H9 (cell line): ENCODE measurements around the gene TMEM147. TPM values are rescaled to one million over a fixed set of nuclear protein-coding genes. Genes with fewer than 3 reads are reported as not detected.
A peak's percentile ranks its signal among the peaks of the same experiment; 100 is the strongest.

Experiments used
- DNase-seq: peaks from one replicate; pipeline ENCODE4 v3.0.0-alpha.2; 2017
- H2AFZ ChIP-seq: one replicate; pipeline ENCODE4 v1.6.1; 2013; ENCODE audit warnings: mild to moderate bottlenecking, low read length, control low read depth, moderate library complexity
- H2AK5ac ChIP-seq: 2 replicates; pipeline ENCODE4 v1.6.1; 2013; ENCODE audit warnings: low read length, control low read depth, mixed read lengths; ENCODE audit not compliant: insufficient read length
- H2BK120ac ChIP-seq: one replicate; pipeline ENCODE4 v1.6.1; 2013; ENCODE audit warnings: low read depth, mild to moderate bottlenecking, low read length, control low read depth, inconsistent platforms; ENCODE audit not compliant: poor library complexity, severe bottlenecking
- H2BK12ac ChIP-seq: 2 replicates; pipeline ENCODE4 v1.6.1; 2013; ENCODE audit warnings: low read length, control low read depth, mixed read lengths, low read depth; ENCODE audit not compliant: insufficient read length
- H2BK15ac ChIP-seq: 2 replicates; pipeline ENCODE4 v1.6.1; 2013; ENCODE audit warnings: low read depth, low read length, control low read depth
- H2BK20ac ChIP-seq: one replicate; pipeline ENCODE4 v1.6.1; 2013; ENCODE audit warnings: low read depth, mild to moderate bottlenecking, low read length, control low read depth, inconsistent platforms; ENCODE audit not compliant: poor library complexity, severe bottlenecking
- H2BK5ac ChIP-seq: 2 replicates; pipeline ENCODE4 v1.6.1; 2013; ENCODE audit warnings: low read length, control low read depth, mixed read lengths; ENCODE audit not compliant: insufficient read length
- H3K14ac ChIP-seq: 2 replicates; pipeline ENCODE4 v1.6.1; 2013; ENCODE audit warnings: low read length, control low read depth; ENCODE audit not compliant: insufficient read depth
- H3K18ac ChIP-seq: 2 replicates; pipeline ENCODE4 v1.6.1; 2013; ENCODE audit warnings: low read depth, mild to moderate bottlenecking, mixed read lengths, low read length, control low read depth; ENCODE audit not compliant: insufficient read length
- H3K23ac ChIP-seq: 2 replicates; pipeline ENCODE4 v1.6.1; 2013; ENCODE audit warnings: low read length, control low read depth, mixed read lengths, low read depth; ENCODE audit not compliant: insufficient read length
- H3K23me2 ChIP-seq: 2 replicates; pipeline ENCODE4 v1.6.1; 2013; ENCODE audit warnings: low read depth, mild to moderate bottlenecking, mixed read lengths, low read length, control low read depth; ENCODE audit not compliant: insufficient read length, poor library complexity, severe bottlenecking
- H3K27ac ChIP-seq: 2 replicates; pipeline ENCODE4 v1.5.1; 2013; ENCODE audit warnings: low read length, control low read depth, mixed read lengths, low read depth; ENCODE audit not compliant: insufficient read length
- H3K27me3 ChIP-seq: 2 replicates; pipeline ENCODE4 v1.6.1; 2013; ENCODE audit warnings: low read length, control low read depth, inconsistent platforms; ENCODE audit not compliant: insufficient read depth
- H3K4ac ChIP-seq: 2 replicates; pipeline ENCODE4 v1.6.1; 2013; ENCODE audit warnings: low read depth, mild to moderate bottlenecking, control low read depth, inconsistent platforms, low read length, moderate library complexity
- H3K4me1 ChIP-seq: 2 replicates; pipeline ENCODE4 v1.6.1; 2013; ENCODE audit warnings: low read length, control low read depth, inconsistent platforms; ENCODE audit not compliant: insufficient read depth
- H3K4me2 ChIP-seq: 2 replicates; pipeline ENCODE4 v1.6.1; 2013; ENCODE audit warnings: low read length, control low read depth, mixed read lengths; ENCODE audit not compliant: insufficient read length, insufficient read depth
- H3K56ac ChIP-seq: 2 replicates; pipeline ENCODE4 v1.6.1; 2013; ENCODE audit warnings: low read depth, mild to moderate bottlenecking, mixed read lengths, low read length, control low read depth; ENCODE audit not compliant: insufficient read length
- H3K79me1 ChIP-seq: 2 replicates; pipeline ENCODE4 v1.6.1; 2013; ENCODE audit warnings: low read depth, mild to moderate bottlenecking, moderate library complexity, low read length, control low read depth, inconsistent platforms; ENCODE audit not compliant: insufficient read depth, poor library complexity, severe bottlenecking
- H3K79me2 ChIP-seq: 2 replicates; pipeline ENCODE4 v1.6.1; 2013; ENCODE audit warnings: low read length, control low read depth, inconsistent platforms; ENCODE audit not compliant: insufficient read depth
- H3K9ac ChIP-seq: 2 replicates; pipeline ENCODE4 v1.6.1; 2013; ENCODE audit warnings: low read length, control low read depth, mixed read lengths; ENCODE audit not compliant: insufficient read length; ENCODE audit errors: extremely low read depth
- H3K9me3 ChIP-seq: one replicate; pipeline ENCODE4 v1.6.1; 2013; ENCODE audit warnings: low read depth, low read length, inconsistent platforms; ENCODE audit not compliant: control insufficient read depth
- H3T11ph ChIP-seq: one replicate; pipeline ENCODE4 v1.6.1; 2013; ENCODE audit warnings: mild to moderate bottlenecking, low read length, control low read depth, inconsistent platforms
- H4K20me1 ChIP-seq: one replicate; pipeline ENCODE4 v1.6.1; 2013; ENCODE audit not compliant: control insufficient read depth, insufficient read length, insufficient read depth
- H4K5ac ChIP-seq: 2 replicates; pipeline ENCODE4 v1.6.1; 2013; ENCODE audit warnings: low read depth, mild to moderate bottlenecking, mixed read lengths, low read length, control low read depth; ENCODE audit not compliant: insufficient read length
- H4K8ac ChIP-seq: replicated peaks from 2 replicates; pipeline ENCODE4 v1.6.1; 2013; ENCODE audit warnings: low read length, control low read depth, mixed read lengths, low read depth; ENCODE audit not compliant: insufficient read length
- H4K91ac ChIP-seq: 2 replicates; pipeline ENCODE4 v1.6.1; 2013; ENCODE audit warnings: low read depth, mild to moderate bottlenecking, moderate library complexity, mixed read lengths, low read length, control low read depth; ENCODE audit not compliant: insufficient read length
- H3K27ac Mint-ChIP-seq, 3 experiments: 2 replicates in 2 of 3; 3 replicates in 1 of 3; pipeline ENCODE4 v1.8.0; 2020 to 2021; ENCODE audit warnings: mixed read lengths in 3 of 3, mild to moderate bottlenecking in 1 of 3, moderate library complexity in 1 of 3
- H3K27me3 Mint-ChIP-seq: 2 replicates; pipeline ENCODE4 v1.8.0; 2021; ENCODE audit warnings: low read depth, mild to moderate bottlenecking, moderate library complexity, mixed read lengths
- H3K36me3 Mint-ChIP-seq, 3 experiments: 2 replicates in 2 of 3; 3 replicates in 1 of 3; pipeline ENCODE4 v1.8.0; 2020 to 2021; ENCODE audit warnings: low read depth in 3 of 3, mixed read lengths in 3 of 3; ENCODE audit not compliant: insufficient read depth in 1 of 3
- H3K4me1 Mint-ChIP-seq, 2 experiments: 2 replicates each; pipeline ENCODE4 v1.8.0; 2020; ENCODE audit warnings: mixed read lengths in 2 of 2
- H3K4me3 Mint-ChIP-seq, 2 experiments: 2 replicates in 1 of 2; 3 replicates in 1 of 2; pipeline ENCODE4 v1.8.0; 2020 to 2021; ENCODE audit warnings: mild to moderate bottlenecking in 2 of 2, mixed read lengths in 2 of 2, moderate library complexity in 1 of 2
- H3K9me3 Mint-ChIP-seq, 2 experiments: 2 replicates in 1 of 2; 3 replicates in 1 of 2; pipeline ENCODE4 v1.8.0; 2020; ENCODE audit warnings: mild to moderate bottlenecking in 2 of 2, mixed read lengths in 2 of 2, moderate library complexity in 1 of 2
- CTCF ChIP-seq: fragments of 200-600 bp; sonication (generic); conservative IDR thresholded peaks from 3 replicates; pipeline ENCODE4 v1.8.0; 2021; ENCODE audit warnings: antibody characterized with exemption, mild to moderate bottlenecking
- WGBS: extraction: QIAGEN DNeasy Blood & Tissue Kit; methylation state at CpG from one replicate; pipeline ENCODE4 v1.1.7; 2013; ENCODE audit warnings: missing lambda C conversion rate, low lambda C conversion rate, mixed read lengths; ENCODE audit not compliant: insufficient read length; ENCODE audit errors: extremely low coverage; 5-methylcytosine and 5-hydroxymethylcytosine counted together
- total RNA-seq: library from RNA; stranded (reverse); gene quantifications from 2 replicates; pipeline ENCODE4 v1.2.1, GENCODE V29; 2021

Gene TMEM147
- total RNA-seq, 1 experiment from 2014 or later, result 125 TPM

- Histone ChIP-seq H4K20me1 (no peaks in the 10 kb centered on the region), H2BK20ac (no peak overlapping the region), H3K9ac (no peak overlapping the region), H3K18ac (no peak overlapping the region), H3K4ac (no peak overlapping the region), H4K5ac (no peak overlapping the region), H3K27me3 (no peaks in the 10 kb centered on the region), H2BK5ac (no peak overlapping the region), H3K9me3 (no peaks in the 10 kb centered on the region), H2BK15ac (no peak overlapping the region), H3K79me1 (no peaks in the 10 kb centered on the region), H3T11ph (no peak overlapping the region), H2AK5ac (no peak overlapping the region), H2BK12ac (no peak overlapping the region), H4K8ac (no peak overlapping the region), H2BK120ac (no peak overlapping the region), H3K23ac (no peak overlapping the region), H3K27ac (no peak overlapping the region), H4K91ac (no peak overlapping the region), H3K14ac (no peak overlapping the region), H3K79me2 (no peaks in the 10 kb centered on the region), H2AFZ (no peak overlapping the region), H3K23me2 (no peaks in the 10 kb centered on the region), H3K4me1 (no peaks in the 10 kb centered on the region), H3K56ac (no peak overlapping the region), H3K4me2 (no peak overlapping the region)
- peaks cover 0 to 2% of the 10 kb centered on the region in 2 experiments; a peak in 1 of 4 replicates for H3K4me1 Mint-ChIP-seq
- H3K9me3 Mint-ChIP-seq, result no peaks in the 10 kb centered on the region
- peaks cover 34% of the 10 kb centered on the region for H3K27me3 Mint-ChIP-seq
- peak overlapping the region in 1 of 3 experiments; percentile 67; a peak in 1 of 7 replicates for H3K27ac Mint-ChIP-seq
- no peak for DNase-seq
- TF ChIP-seq CTCF, result no peak
- H3K4me3 Mint-ChIP-seq, result no peak overlapping the region
- WGBS, result no CpG with 5 or more reads among the region's 4 CpGs
- H3K36me3 Mint-ChIP-seq, result no peaks in the 10 kb centered on the region
Observed at GRCh38 chr19:35596366-35596999, 51.1 kb downstream of the TMEM147 start.

Other genes starting within 250 kb of the TMEM147 start
- not detected in 2 replicates for gene CD22, start 216.4 kb upstream of the TMEM147 start, total RNA-seq
- gene FFAR1, start 197.7 kb upstream of the TMEM147 start, total RNA-seq, result not detected in 2 replicates
- gene FFAR3, start 187.2 kb upstream of the TMEM147 start, total RNA-seq, result not detected in 2 replicates
- gene GPR42, start 174.6 kb upstream of the TMEM147 start, total RNA-seq, result not detected in 2 replicates
- gene FFAR2, start 97.4 kb upstream of the TMEM147 start, total RNA-seq, result not detected in 2 replicates
- gene KRTDAP, start 55.2 kb upstream of the TMEM147 start, total RNA-seq, result 0.87 and 1.3 TPM in 2 replicates
- gene DMKN, start 32.0 kb upstream of the TMEM147 start, total RNA-seq, result 267 and 278 TPM in 2 replicates
- gene SBSN, start 17.3 kb upstream of the TMEM147 start, total RNA-seq, result 0.15 and 0.24 TPM in 2 replicates
- gene GAPDHS, start 12.2 kb upstream of the TMEM147 start, total RNA-seq, result not detected in 2 replicates
- 0.24 and 0.88 TPM in 2 replicates for gene ATP4A, start 18.0 kb downstream of the TMEM147 start, total RNA-seq
- gene PMIS2, start 40.5 kb downstream of the TMEM147 start, total RNA-seq, result not detected in 2 replicates
- gene HAUS5, start 67.1 kb downstream of the TMEM147 start, total RNA-seq, result 32.8 and 32.9 TPM in 2 replicates
- 83.3 and 85.8 TPM in 2 replicates for gene RBM42, start 83.4 kb downstream of the TMEM147 start, total RNA-seq
- gene ETV2, start 96.1 kb downstream of the TMEM147 start, total RNA-seq, result 1.5 and 1.9 TPM in 2 replicates
- 422 and 432 TPM in 2 replicates for gene COX6B1, start 102.7 kb downstream of the TMEM147 start, total RNA-seq
- 3.0 and 4.3 TPM in 2 replicates for gene UPK1A, start 120.9 kb downstream of the TMEM147 start, total RNA-seq
- 0.13 TPM in 1 of 2 replicates, not detected in the other for gene ZBTB32, start 158.9 kb downstream of the TMEM147 start, total RNA-seq
- 47.7 and 50.5 TPM in 2 replicates for gene KMT2B, start 172.4 kb downstream of the TMEM147 start, total RNA-seq
- gene IGFLR1, start 196.8 kb downstream of the TMEM147 start, total RNA-seq, result 2.9 and 3.2 TPM in 2 replicates
- gene U2AF1L4, start 199.8 kb downstream of the TMEM147 start, total RNA-seq, result 16.8 and 19.2 TPM in 2 replicates
- gene PSENEN, start 200.0 kb downstream of the TMEM147 start, total RNA-seq, result 69.7 and 77.7 TPM in 2 replicates
- gene LIN37, start 202.9 kb downstream of the TMEM147 start, total RNA-seq, result 4.7 and 5.9 TPM in 2 replicates
- gene HSPB6, start 211.4 kb downstream of the TMEM147 start, total RNA-seq, result 0.37 TPM in 2 replicates
- gene PROSER3, start 212.6 kb downstream of the TMEM147 start, total RNA-seq, result 21.8 and 29.1 TPM in 2 replicates
- gene ARHGAP33, start 229.9 kb downstream of the TMEM147 start, total RNA-seq, result 18.7 and 19.5 TPM in 2 replicates